Measurements from ENCODE around the gene SCFD2. TPM values are rescaled to one million over a fixed set of nuclear protein-coding genes. Genes with fewer than 3 reads are reported as not detected.

SCFD2 gene
- total and polyA plus RNA-seq, 2 of the 8 experiments (the other 6 are each of a cell fraction or from before 2014, with no cell fraction given): 6.2 to 10.2 TPM

DNA sequence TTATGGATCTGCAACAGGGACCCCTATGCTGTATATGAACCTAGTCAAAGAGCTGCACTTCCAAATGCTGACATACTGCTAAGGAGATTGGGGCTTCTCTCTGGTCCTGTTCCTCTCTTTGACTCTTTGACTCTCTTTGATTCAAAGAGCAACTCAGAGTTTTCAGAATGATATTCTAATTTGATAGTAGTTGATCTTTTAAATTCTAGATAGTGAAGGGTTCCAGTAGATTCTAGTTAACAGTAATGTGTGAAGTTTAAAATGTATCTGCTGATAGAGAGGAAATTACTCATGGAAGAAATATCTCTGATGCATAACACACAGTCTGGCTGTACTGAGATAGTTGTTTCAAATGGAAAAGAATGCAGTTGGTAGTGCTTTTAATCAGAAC lies 264.7 kb downstream of the SCFD2 start (continued):
- TF ChIP-seq, protein P1, sequence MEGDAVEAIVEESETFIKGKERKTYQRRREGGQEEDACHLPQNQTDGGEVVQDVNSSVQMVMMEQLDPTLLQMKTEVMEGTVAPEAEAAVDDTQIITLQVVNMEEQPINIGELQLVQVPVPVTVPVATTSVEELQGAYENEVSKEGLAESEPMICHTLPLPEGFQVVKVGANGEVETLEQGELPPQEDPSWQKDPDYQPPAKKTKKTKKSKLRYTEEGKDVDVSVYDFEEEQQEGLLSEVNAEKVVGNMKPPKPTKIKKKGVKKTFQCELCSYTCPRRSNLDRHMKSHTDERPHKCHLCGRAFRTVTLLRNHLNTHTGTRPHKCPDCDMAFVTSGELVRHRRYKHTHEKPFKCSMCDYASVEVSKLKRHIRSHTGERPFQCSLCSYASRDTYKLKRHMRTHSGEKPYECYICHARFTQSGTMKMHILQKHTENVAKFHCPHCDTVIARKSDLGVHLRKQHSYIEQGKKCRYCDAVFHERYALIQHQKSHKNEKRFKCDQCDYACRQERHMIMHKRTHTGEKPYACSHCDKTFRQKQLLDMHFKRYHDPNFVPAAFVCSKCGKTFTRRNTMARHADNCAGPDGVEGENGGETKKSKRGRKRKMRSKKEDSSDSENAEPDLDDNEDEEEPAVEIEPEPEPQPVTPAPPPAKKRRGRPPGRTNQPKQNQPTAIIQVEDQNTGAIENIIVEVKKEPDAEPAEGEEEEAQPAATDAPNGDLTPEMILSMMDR (IDR thresholded peaks at IDR 0.05; ENCODE audit: control extremely low read depth in 1 of 3, insufficient read depth in 1 of 3, low read depth in 1 of 3, low read length in 3 of 3): no peak
- TF ChIP-seq JUND (IDR thresholded peaks at IDR 0.05; ENCODE audit: low read length) (no peak), SP4 (IDR thresholded peaks at IDR 0.05; ENCODE audit: low read length) (no peak), BRCA1 (IDR thresholded peaks at IDR 0.05; ENCODE audit: low read depth, low read length) (no peak)
- TF ChIP-seq, protein P2, sequence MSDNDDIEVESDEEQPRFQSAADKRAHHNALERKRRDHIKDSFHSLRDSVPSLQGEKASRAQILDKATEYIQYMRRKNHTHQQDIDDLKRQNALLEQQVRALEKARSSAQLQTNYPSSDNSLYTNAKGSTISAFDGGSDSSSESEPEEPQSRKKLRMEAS (IDR thresholded peaks at IDR 0.05): no peak

Measured in H1 (cell line).